B cell (primary cell): ENCODE data around the gene CTNNA3. TPM values are rescaled to one million over a fixed set of nuclear protein-coding genes. Genes with fewer than 3 reads are reported as not detected.

Experiments used
- ATAC-seq: fragments of 200-7000 bp; cut with Tn5 transposase; one replicate; pipeline ENCODE4 v1.10.0; 2021; ENCODE audit warnings: low read depth, mild to moderate bottlenecking, moderate number of reproducible peaks, moderate library complexity
- CTCF ChIA-PET: fragments of 350-600 bp; sonication (Branson Sonifier 250); formaldehyde crosslinking; loops from one replicate; lab custom pipeline; 2021; ENCODE audit warnings: antibody characterized with exemption, inconsistent platforms; lab: Charles Lee
- POLR2A ChIA-PET: fragments of 350-600 bp; sonication (Branson Sonifier 250); formaldehyde crosslinking; loops from one replicate; lab custom pipeline; 2021; ENCODE audit warnings: antibody characterized with exemption; lab: Charles Lee
- DNase-seq: peaks from one replicate; pipeline ENCODE4 v3.0.0; 2013
- H2AFZ ChIP-seq: 2 replicates; pipeline ENCODE4 v1.6.1; 2012; ENCODE audit warnings: mild to moderate bottlenecking, low read depth, low read length; ENCODE audit not compliant: insufficient read depth, poor library complexity, severe bottlenecking
- H3K27ac ChIP-seq, 2 donors: 1 replicate in 1 of 2; 2 replicates in 1 of 2; pipeline ENCODE4 v1.5.1; 2012 to 2013; ENCODE audit warnings: low read length in 2 of 2, mild to moderate bottlenecking in 2 of 2, moderate library complexity in 1 of 2
- H3K27me3 ChIP-seq, 4 experiments: fragments of 200-600 bp in 1 of 4; sonication (generic) in 1 of 4; replicated peaks in 1 of 4; 1 replicate in 2 of 4; 2 replicates in 2 of 4; pipeline versions ENCODE4 v1.6.1 to v1.7.0; 2013 to 2016; ENCODE audit warnings: low read length in 3 of 4, mild to moderate bottlenecking in 2 of 4, mixed read lengths in 1 of 4, moderate library complexity in 1 of 4; ENCODE audit not compliant: insufficient read depth in 4 of 4, control insufficient read depth in 3 of 4; ENCODE audit errors: control extremely low read depth in 1 of 4
- H3K36me3 ChIP-seq, 2 experiments: replicated peaks in 1 of 2; 1 replicate in 1 of 2; 2 replicates in 1 of 2; pipeline versions ENCODE4 v1.6.1 to v1.7.1; 2013; ENCODE audit warnings: low read length in 1 of 2; ENCODE audit not compliant: insufficient read depth in 2 of 2, control insufficient read depth in 1 of 2; ENCODE audit errors: control extremely low read depth in 1 of 2, extremely low read depth in 1 of 2
- H3K4me1 ChIP-seq, 2 donors: fragments of 200-600 bp in 1 of 2; sonication (generic) in 1 of 2; 1 replicate in 1 of 2; 2 replicates in 1 of 2; pipeline versions ENCODE4 v1.5.1 to v1.6.1; 2013 to 2017; ENCODE audit warnings: low read length in 2 of 2; ENCODE audit not compliant: control insufficient read depth in 2 of 2, insufficient read depth in 2 of 2
- H3K4me2 ChIP-seq: replicated peaks from 2 replicates; pipeline ENCODE3; 2012; ENCODE audit warnings: mild to moderate bottlenecking, low read depth, low read length; ENCODE audit not compliant: poor library complexity, severe bottlenecking
- H3K4me3 ChIP-seq, 5 experiments: fragments of 200-600 bp in 1 of 5; sonication (generic) in 1 of 5; 1 replicate in 3 of 5; 2 replicates in 2 of 5; pipeline versions ENCODE4 v1.5.1 to v1.7.0; 2011 to 2016; ENCODE audit warnings: low read length in 4 of 5, mild to moderate bottlenecking in 4 of 5, low read depth in 2 of 5, control low read depth in 1 of 5, moderate library complexity in 1 of 5; ENCODE audit not compliant: insufficient read depth in 1 of 5; ENCODE audit errors: control extremely low read depth in 1 of 5, extremely low read depth in 1 of 5
- H3K79me2 ChIP-seq: fragments of 200-600 bp; sonication (generic); one replicate; pipeline ENCODE4 v1.6.0; 2016; ENCODE audit warnings: low read length; ENCODE audit not compliant: control insufficient read depth, insufficient read depth
- H3K9ac ChIP-seq: fragments of 200-600 bp; sonication (generic); 2 replicates; pipeline ENCODE4 v1.6.1; 2017; ENCODE audit warnings: mild to moderate bottlenecking, low read length, moderate library complexity
- H3K9me3 ChIP-seq, 3 donors: one replicate each; pipeline versions ENCODE4 v1.6.1 to v1.7.1; 2013; ENCODE audit warnings: low read length in 2 of 3; ENCODE audit not compliant: control insufficient read depth in 2 of 3, insufficient read depth in 1 of 3; ENCODE audit errors: control extremely low read depth in 1 of 3
- H4K20me1 ChIP-seq: 2 replicates; pipeline ENCODE4 v1.6.0; 2012; ENCODE audit warnings: mild to moderate bottlenecking, low read length; ENCODE audit not compliant: insufficient read depth, control insufficient read depth, poor library complexity, severe bottlenecking
- H3K27ac Mint-ChIP-seq: one replicate; pipeline ENCODE4 v1.8.0; 2021; ENCODE audit warnings: mixed read lengths
- H3K27me3 Mint-ChIP-seq: one replicate; pipeline ENCODE4 v1.8.0; 2021; ENCODE audit warnings: mixed read lengths
- H3K4me1 Mint-ChIP-seq: one replicate; pipeline ENCODE4 v1.8.0; 2021; ENCODE audit warnings: mixed read lengths
- H3K4me3 Mint-ChIP-seq: one replicate; pipeline ENCODE4 v1.8.0; 2021; ENCODE audit warnings: mixed read lengths
- H3K9me3 Mint-ChIP-seq: one replicate; pipeline ENCODE4 v1.8.0; 2022; ENCODE audit warnings: mixed read lengths; ENCODE audit not compliant: insufficient read depth
- CTCF ChIP-seq: fragments of 200-600 bp; IDR thresholded peaks from one replicate; pipeline ENCODE4 v1.8.0; 2022; ENCODE audit warnings: antibody characterized with exemption, mild to moderate bottlenecking
- EZH2 ChIP-seq: IDR thresholded peaks from 2 replicates; pipeline ENCODE4 v1.6.1; 2012; ENCODE audit warnings: borderline replicate concordance, low read depth, mild to moderate bottlenecking, moderate library complexity, low read length; ENCODE audit not compliant: insufficient read depth, poor library complexity, severe bottlenecking
- WGBS: methylation state at CpG from one replicate; pipeline ENCODE4 v1.1.5; 2013; ENCODE audit warnings: missing lambda C conversion rate; ENCODE audit not compliant: insufficient coverage; 5-methylcytosine and 5-hydroxymethylcytosine counted together
- intact Hi-C: fragments of 100-400 bp; cut with micrococcal nuclease; formaldehyde crosslinking; loops from one replicate; pipeline ENCODE4 v1.10.0; 2022
- polyA plus RNA-seq: library from polyadenylated mRNA; depleted of rRNA; stranded (reverse); fragments of >200 nt; gene quantifications from 2 replicates; pipeline ENCODE4 v1.2.3, GENCODE V29; 2012
- total RNA-seq, 2 donors: library from RNA; stranded (reverse); fragments of 120-200 nt in 1 of 2; gene quantifications; 1 replicate in 1 of 2; 2 replicates in 1 of 2; pipeline versions ENCODE4 v1.2.3 to v1.2.4, GENCODE V29; 2013 to 2022

The CTNNA3 gene
- total and polyA plus RNA-seq, 2 donors (not counting 1 experiment from before 2014, with no cell fraction given) = 0.01 TPM; not detected in 1

- Histone ChIP-seq H3K9me3 (peaks cover 0 to 3% (median 1%) of the 10 kb centered on the region in 3 donors), H3K4me2 (no peak overlapping the region), H4K20me1 (no peaks in the 10 kb centered on the region), H3K9ac (no peak overlapping the region), H3K36me3 (no peaks in the 10 kb centered on the region), H3K27ac (no peak overlapping the region), H2AFZ (no peak overlapping the region), H3K4me3 (no peak overlapping the region), H3K4me1 (no peaks in the 10 kb centered on the region), H3K27me3 (no peaks in the 10 kb centered on the region), H3K79me2 (no peaks in the 10 kb centered on the region)
- POLR2A ChIA-PET = no interaction called here
- H3K9me3 Mint-ChIP-seq = no peaks in the 10 kb centered on the region
- H3K27me3 Mint-ChIP-seq = no peaks in the 10 kb centered on the region
- H3K4me3 Mint-ChIP-seq = no peak overlapping the region
- DNase-seq (no peak), ATAC-seq (no peak)
- H3K4me1 Mint-ChIP-seq = peaks cover 4% of the 10 kb centered on the region
- 100% methylated on average over 2 of the region's 4 CpGs for WGBS
- CTCF ChIA-PET = no interaction called here
- H3K27ac Mint-ChIP-seq = no peak overlapping the region
- no peak for TF ChIP-seq CTCF
- no peak for TF ChIP-seq EZH2
- intact Hi-C loops = no loop called here
Measured at GRCh38 chr10:66980246-66980815, 715.7 kb downstream of the CTNNA3 start.

- Histone ChIP-seq H3K9ac (no peak overlapping the region), H3K27ac (no peak overlapping the region), H2AFZ (no peak overlapping the region), H3K36me3 (no peaks in the 10 kb centered on the region), H3K79me2 (no peaks in the 10 kb centered on the region), H3K27me3 (no peaks in the 10 kb centered on the region), H4K20me1 (no peaks in the 10 kb centered on the region), H3K4me1 (no peaks in the 10 kb centered on the region), H3K4me3 (no peak overlapping the region), H3K4me2 (no peak overlapping the region), H3K9me3 (no peaks in the 10 kb centered on the region)
- H3K4me1 Mint-ChIP-seq = no peaks in the 10 kb centered on the region
- DNase-seq (no peak), ATAC-seq (no peak)
- no peak overlapping the region for H3K27ac Mint-ChIP-seq
- WGBS = 64% methylated on average over 4 of the region's 4 CpGs
- intact Hi-C loops = no loop called here
- ChIA-PET CTCF (no interaction called here), POLR2A (no interaction called here)
- H3K9me3 Mint-ChIP-seq = no peaks in the 10 kb centered on the region
- TF ChIP-seq EZH2 (no peak), CTCF (no peak)
- H3K27me3 Mint-ChIP-seq = no peaks in the 10 kb centered on the region
- no peak overlapping the region for H3K4me3 Mint-ChIP-seq
Measured at GRCh38 chr10:66964946-66965345, 731.0 kb downstream of the CTNNA3 start.
